SU-DHL-6 (cell line): Measurements from ENCODE around the gene MSX1.

ENCODE experiments used
- EZH2phosphoT487 ChIP-seq: fragments of 200-600 bp; sonication (generic), shearing (Covaris generic); conservative IDR thresholded peaks from 2 replicates; pipeline ENCODE4 v1.6.1; 2018; ENCODE audit warnings: mild to moderate bottlenecking, antibody characterized with exemption, low read length, moderate library complexity, mixed read lengths
- TF ChIP-seq, protein P1 (sequence below): fragments of 200-600 bp; sonication (generic); IDR thresholded peaks from one replicate; pipeline ENCODE4 v1.5.1; 2017; ENCODE audit warnings: antibody characterized with exemption, mild to moderate bottlenecking, low read length, moderate library complexity; ENCODE audit not compliant: insufficient read depth, poor library complexity, severe bottlenecking

DNA sequence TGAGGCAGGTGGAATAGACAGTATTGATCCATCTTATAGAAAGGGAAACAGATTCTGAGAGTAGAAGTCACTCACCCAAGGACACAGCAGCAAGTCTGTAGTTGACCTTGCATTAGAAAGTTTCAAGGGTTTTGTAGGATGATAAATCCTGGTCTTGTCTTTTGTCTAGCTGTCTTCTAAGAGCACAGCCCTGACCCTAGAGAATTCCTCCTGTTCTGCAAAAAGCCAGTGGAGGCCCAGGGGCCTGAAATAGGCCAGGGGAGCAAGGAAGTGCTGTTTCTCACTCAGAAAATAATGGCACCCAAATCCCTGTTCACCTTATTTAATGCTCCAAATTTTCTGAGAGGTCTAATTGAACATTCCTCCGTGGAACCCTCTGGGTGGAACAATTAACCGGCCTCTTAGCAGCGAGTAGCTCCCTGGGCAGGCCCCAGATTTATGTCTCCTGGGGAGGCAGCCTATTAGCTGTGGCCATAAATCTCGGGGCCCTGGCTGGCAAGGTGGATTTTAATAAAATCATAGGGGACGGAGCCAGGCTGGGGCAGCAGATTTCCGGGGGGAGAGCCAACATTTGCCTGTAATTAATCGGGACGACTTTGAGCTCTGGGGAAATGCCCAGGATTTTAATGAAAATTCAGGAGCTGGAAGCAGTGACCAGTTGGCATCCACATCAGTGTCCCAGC is 49.2 kb upstream of the MSX1 start:
- TF ChIP-seq, protein P1, sequence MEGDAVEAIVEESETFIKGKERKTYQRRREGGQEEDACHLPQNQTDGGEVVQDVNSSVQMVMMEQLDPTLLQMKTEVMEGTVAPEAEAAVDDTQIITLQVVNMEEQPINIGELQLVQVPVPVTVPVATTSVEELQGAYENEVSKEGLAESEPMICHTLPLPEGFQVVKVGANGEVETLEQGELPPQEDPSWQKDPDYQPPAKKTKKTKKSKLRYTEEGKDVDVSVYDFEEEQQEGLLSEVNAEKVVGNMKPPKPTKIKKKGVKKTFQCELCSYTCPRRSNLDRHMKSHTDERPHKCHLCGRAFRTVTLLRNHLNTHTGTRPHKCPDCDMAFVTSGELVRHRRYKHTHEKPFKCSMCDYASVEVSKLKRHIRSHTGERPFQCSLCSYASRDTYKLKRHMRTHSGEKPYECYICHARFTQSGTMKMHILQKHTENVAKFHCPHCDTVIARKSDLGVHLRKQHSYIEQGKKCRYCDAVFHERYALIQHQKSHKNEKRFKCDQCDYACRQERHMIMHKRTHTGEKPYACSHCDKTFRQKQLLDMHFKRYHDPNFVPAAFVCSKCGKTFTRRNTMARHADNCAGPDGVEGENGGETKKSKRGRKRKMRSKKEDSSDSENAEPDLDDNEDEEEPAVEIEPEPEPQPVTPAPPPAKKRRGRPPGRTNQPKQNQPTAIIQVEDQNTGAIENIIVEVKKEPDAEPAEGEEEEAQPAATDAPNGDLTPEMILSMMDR: no peak
- TF ChIP-seq EZH2phosphoT487: no peak
